ENCODE results near the gene PDE3A.

Gene PDE3A

GRCh38 chr12:20495997-20496396, 127.7 kb downstream of the PDE3A start:
- no peak for DNase-seq (ENCODE audit: low read depth)

- DNase-seq (ENCODE audit: low read depth), result no peak
Observed at GRCh38 chr12:20497707-20498106, 129.4 kb downstream of the PDE3A start.

DNA sequence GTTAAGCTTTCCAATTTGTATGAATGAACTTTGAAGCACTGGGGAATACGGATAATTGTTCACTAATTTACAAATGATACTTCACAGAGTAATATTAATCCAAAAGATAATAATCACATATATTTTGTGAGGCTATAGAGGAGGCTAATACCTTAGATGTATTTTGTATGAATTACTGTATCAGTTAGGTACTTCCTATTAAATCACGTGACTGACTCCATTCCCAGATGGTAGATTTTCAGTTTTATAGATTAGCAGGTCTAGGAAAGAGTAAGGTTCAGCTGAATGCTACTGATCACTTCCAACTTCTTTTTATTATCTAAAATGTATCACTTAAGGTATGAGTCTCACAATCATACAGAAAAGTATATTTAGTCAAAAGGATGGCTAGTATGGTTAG, 133.6 kb downstream of the PDE3A start:
- no peak for DNase-seq (ENCODE audit: low read depth)

- DNase-seq (ENCODE audit: low read depth), result no peak
Observed at GRCh38 chr12:20503858-20504257, 135.5 kb downstream of the PDE3A start.

DNA sequence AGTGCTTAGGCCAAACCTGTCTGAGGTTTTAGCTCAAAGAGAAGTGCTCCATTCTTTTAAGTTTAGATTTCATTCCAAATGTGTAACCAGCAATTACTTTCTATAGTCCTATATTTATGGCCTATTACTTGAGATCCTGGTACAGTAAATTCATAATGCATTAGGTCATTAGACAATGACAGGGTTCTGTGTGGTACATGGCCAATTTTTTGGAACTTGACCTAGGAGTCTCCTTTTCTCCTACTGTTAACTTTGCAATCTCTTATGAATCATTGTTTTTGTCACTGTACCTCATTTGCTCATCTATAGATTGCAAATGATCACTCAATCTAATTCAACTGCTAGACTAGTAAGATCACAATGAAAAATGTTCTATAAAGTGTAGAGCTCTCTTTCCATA, 136.7 kb downstream of the PDE3A start:
- DNase-seq (ENCODE audit: low read depth), result no peak

GRCh38 chr12:20507056-20507455, 138.7 kb downstream of the PDE3A start:
- DNase-seq (ENCODE audit: low read depth), result no peak

- DNase-seq (ENCODE audit: low read depth), result no peak
Observed at GRCh38 chr12:20507711-20508110, 139.4 kb downstream of the PDE3A start.

GRCh38 chr12:20508359-20508758, 140.0 kb downstream of the PDE3A start:
- DNase-seq (ENCODE audit: low read depth), result no peak

- DNase-seq (ENCODE audit: low read depth), result no peak
Observed at GRCh38 chr12:20508962-20509361, 140.6 kb downstream of the PDE3A start.

GRCh38 chr12:20510811-20511210, 142.5 kb downstream of the PDE3A start:
- no peak for DNase-seq (ENCODE audit: low read depth)

- DNase-seq (ENCODE audit: low read depth), result no peak
Observed at GRCh38 chr12:20513189-20513588, 144.9 kb downstream of the PDE3A start.

GRCh38 chr12:20514598-20514997, 146.3 kb downstream of the PDE3A start:
- no peak for DNase-seq (ENCODE audit: low read depth)

GRCh38 chr12:20520532-20520931, 152.2 kb downstream of the PDE3A start:
- no peak for DNase-seq (ENCODE audit: low read depth)

- DNase-seq (ENCODE audit: low read depth), result peak; percentile 22
Observed at GRCh38 chr12:20523658-20524057, 155.3 kb downstream of the PDE3A start.

DNA sequence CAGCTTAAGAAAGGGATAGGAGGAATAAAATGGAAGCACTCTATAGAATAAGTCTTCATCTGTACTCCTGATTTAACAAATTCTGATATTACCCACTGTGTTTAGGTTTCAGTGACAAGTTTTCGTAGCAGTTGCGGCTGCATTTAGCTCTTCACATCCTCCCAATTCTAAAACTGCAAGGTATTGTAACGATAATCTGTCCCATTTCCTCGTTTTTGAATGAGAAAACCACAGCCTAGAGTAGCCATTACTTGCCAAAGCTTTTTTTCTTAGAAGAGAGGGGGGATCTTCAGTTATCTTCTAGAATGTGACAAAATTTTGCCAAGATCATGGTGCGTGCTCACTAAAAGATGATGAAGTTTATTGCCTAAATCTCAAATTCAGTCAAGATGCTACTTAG, 155.8 kb downstream of the PDE3A start:
- no peak for DNase-seq (ENCODE audit: low read depth)

DNA sequence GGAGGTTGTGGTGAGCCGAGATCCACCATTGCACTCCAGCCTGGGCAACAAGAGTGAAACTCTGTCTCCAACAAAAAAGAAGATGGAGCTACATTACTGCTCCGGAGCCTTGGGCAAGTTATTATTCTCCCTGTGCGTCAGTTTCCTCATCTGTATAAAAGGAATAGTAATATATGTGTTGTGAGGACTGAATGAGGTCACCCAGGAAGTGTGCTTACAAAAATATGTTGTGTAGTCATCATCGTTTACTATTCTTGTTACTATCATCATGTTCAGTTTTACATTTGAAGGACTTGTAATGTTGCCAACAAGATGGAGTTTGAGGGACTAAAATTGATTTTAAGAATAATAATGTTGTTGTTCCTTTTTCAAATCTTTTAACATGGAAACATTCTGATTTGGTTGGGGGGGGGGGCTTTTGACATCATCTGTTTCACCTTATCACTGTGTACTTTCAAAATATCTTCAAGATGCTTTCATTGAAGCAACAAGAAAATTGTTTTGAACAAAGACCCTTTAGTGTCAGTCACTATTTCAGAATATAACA, 156.8 kb downstream of the PDE3A start:
- DNase-seq (ENCODE audit: low read depth), result no peak

DNA sequence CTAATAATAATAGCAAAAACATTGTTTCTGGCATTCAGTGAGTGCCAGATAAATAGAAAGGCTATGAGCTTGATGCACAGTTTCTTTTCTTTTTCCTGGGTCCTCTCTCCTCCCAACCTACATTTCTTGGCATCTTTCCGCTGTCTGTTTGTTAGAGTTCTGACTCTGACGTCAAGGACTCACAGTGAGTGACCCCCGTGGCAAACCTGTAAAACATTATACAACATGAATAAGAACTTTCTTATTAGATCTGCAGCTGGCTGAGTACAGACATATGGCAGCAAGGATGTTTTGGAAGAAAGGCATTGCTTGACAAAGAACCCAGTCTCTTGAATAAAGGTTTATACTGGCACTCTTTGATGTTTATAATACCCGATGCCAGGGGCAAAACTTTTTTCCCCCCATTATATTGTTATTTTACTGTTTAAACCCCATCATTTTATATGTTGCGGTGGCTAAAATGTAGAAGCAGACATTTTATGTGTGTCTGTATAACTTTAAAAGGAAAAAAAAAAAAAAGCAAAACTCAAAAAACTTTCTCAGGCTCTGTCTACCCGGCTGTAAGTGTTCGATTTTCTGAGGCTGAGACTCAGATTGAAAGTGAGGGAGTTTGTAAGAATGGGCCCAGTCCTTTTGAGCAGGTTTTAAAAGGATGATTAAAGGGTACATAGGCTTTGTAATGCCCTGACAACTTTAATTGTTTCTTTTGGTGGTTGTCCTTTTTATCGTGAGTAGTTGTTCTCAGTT, 159.3 kb downstream of the PDE3A start:
- DNase-seq (ENCODE audit: low read depth), result peak; percentile 13

- DNase-seq (ENCODE audit: low read depth), result no peak
Observed at GRCh38 chr12:20528208-20528607, 159.9 kb downstream of the PDE3A start.

DNA sequence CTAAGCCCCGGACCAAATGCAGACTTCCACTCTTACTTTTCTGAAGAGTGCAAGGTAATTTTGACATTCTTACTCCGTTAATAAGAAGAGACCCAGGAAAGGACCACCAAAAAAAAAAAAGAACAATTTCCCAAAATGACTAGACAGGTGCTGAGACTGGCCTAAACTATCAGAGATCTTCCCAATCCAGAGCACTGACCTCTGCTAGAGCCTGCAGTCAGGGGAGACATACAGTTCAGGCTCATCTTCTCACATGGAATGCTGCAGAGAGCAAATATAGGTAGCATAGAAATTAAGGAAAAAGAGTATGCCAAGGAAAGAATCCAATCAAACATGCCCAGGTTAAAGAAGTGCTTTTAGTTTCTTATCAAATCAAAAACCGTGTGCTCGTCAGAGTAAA, 177.9 kb downstream of the PDE3A start:
- no peak for DNase-seq (ENCODE audit: low read depth)

- DNase-seq (ENCODE audit: low read depth), result peak; percentile 69
Observed at GRCh38 chr12:20547816-20548575, 179.7 kb downstream of the PDE3A start.

DNA sequence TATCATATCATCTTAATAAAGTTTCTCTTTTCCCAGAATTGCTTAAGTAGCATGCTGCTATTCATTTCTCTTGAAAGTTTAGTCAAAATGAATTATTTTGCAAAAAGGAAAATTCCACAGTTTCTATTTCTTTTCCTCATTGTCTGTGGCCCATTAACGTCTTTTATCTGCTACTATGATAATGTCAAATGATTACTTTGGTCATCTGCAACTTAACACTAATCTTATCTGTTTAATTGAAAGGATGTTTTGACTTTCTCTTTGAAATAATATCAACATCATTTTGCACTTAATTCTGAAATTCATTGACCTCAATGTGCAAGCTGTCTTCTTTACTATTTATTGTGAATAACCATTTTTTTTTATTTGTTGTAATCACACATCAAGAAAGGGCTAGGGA, 180.3 kb downstream of the PDE3A start:
- no peak for DNase-seq (ENCODE audit: low read depth)

DNA sequence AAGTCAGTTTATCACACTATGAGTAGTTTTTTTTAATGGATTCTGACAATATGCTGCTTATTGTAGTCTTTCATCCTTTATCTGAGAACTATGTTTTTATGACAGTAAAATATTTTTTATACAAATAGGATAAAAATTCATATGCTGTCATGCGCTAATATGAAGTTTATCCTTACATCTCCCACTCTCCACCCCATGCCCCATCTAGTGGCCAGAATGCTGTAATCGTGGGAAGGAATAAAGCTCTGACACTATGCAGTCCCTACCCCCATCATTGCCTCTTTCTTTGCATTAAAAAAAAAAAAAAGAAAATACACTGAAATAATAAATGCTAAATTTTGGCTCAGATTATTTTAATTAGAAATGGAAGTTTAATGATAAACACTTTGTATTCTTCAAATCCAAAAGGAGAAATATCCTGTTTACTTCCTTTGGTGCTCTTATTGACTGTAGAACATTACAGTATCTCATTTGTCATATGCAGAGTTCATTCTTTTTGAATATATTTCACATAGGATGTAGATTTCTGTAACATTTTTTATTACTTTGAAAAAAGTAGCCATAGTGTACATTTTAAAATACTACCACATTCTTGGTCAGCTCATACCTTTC, 180.9 kb downstream of the PDE3A start:
- DNase-seq (ENCODE audit: low read depth), result peak; percentile 49
